ENCODE measurements around the gene PHF19.

Gene PHF19

DNA sequence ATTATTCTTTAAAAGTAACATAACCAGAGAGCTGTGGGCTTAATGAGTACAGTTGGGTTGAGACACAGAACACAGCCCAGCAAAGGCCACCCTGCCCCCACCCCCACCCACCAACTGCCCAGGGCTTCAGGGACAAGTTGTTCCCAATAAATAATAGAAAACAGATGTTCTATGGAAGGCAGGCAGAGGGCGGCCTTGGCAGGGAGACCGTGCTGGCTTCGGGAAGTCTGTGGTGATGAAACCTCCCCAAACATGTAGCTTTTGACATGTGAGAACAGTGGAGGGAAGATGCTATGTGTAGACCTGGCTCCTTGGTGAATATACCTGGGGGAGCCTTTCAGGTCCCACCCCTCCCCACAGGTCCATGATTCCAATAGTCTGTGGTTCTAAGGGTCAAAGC is 39.6 kb upstream of the PHF19 start:
- no peaks in the 10 kb centered on the region for H3K9me2 ChIP-seq (replicated peaks; ENCODE audit: insufficient read depth, low read length)
- no peak for TF ChIP-seq EZH2phosphoT487 (conservative IDR thresholded peaks at IDR 0.05; ENCODE audit: low read length)
- TF ChIP-seq, protein P1, sequence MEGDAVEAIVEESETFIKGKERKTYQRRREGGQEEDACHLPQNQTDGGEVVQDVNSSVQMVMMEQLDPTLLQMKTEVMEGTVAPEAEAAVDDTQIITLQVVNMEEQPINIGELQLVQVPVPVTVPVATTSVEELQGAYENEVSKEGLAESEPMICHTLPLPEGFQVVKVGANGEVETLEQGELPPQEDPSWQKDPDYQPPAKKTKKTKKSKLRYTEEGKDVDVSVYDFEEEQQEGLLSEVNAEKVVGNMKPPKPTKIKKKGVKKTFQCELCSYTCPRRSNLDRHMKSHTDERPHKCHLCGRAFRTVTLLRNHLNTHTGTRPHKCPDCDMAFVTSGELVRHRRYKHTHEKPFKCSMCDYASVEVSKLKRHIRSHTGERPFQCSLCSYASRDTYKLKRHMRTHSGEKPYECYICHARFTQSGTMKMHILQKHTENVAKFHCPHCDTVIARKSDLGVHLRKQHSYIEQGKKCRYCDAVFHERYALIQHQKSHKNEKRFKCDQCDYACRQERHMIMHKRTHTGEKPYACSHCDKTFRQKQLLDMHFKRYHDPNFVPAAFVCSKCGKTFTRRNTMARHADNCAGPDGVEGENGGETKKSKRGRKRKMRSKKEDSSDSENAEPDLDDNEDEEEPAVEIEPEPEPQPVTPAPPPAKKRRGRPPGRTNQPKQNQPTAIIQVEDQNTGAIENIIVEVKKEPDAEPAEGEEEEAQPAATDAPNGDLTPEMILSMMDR (IDR thresholded peaks at IDR 0.05; ENCODE audit: insufficient read depth, low read length, poor library complexity, severe bottlenecking) = no peak
- no peaks in the 10 kb centered on the region for H3K9me3 ChIP-seq (ENCODE audit: insufficient read depth, low read length)
- no peaks in the 10 kb centered on the region for H3K36me3 ChIP-seq (ENCODE audit: low read length)
- no peak overlapping the region for H3K4me2 ChIP-seq (ENCODE audit: low read depth, low read length, poor library complexity, severe bottlenecking)
- no peaks in the 10 kb centered on the region for H3K27me3 ChIP-seq (ENCODE audit: low read length)
- H3K27ac ChIP-seq (ENCODE audit: low read depth, low read length) = no peak overlapping the region
- H2AFZ ChIP-seq (ENCODE audit: low read depth, low read length, severe bottlenecking) = no peak overlapping the region
- H3K79me2 ChIP-seq (ENCODE audit: insufficient read depth, low read length) = no peaks in the 10 kb centered on the region
- no peaks in the 10 kb centered on the region for H4K20me1 ChIP-seq (ENCODE audit: low read depth, low read length)
- 0 out of 2 replicates have a peak, but pooled peaks cover 3% of the 10 kb centered on the region for H3F3A ChIP-seq (ENCODE audit: insufficient read depth)
- H3K4me3 ChIP-seq (ENCODE audit: insufficient read depth, low read length, poor library complexity, severe bottlenecking) = no peak overlapping the region
- no peak overlapping the region for H3K9ac ChIP-seq (ENCODE audit: low read length)

DNA sequence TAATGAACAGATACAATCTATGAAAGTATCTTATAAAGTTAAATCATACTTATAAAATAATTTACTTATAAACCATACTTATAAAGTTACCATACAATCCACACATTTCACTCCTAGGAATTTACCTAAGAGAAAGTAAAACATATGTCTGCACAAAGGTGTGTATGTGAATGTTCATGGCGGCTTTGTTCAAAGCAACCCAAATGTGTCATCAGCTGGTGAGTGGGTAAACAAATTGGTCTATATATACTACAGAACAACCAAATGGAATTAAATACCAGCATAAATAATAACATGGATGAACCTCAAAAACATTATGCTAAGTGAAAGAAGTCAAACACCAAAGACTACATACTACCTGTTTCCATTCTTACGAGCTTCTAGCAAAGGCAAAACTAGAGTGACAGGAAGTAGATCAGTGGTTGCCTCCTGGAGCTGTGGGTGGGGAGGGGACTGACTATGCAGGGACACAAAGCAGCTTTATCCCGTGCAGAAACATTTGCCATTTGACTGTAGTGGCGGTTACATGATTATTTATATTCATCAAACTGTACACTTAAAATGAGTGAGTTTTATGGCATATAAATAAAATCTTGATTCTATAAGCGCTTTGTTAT is 39.0 kb upstream of the PHF19 start:
- no peaks in the 10 kb centered on the region for H3K36me3 ChIP-seq (ENCODE audit: low read length)
- no peak overlapping the region for H3K4me3 ChIP-seq (ENCODE audit: insufficient read depth, low read length, poor library complexity, severe bottlenecking)
- no peak overlapping the region for H2AFZ ChIP-seq (ENCODE audit: low read depth, low read length, severe bottlenecking)
- H3K9ac ChIP-seq (ENCODE audit: low read length) = no peak overlapping the region
- H3K27ac ChIP-seq (ENCODE audit: low read depth, low read length) = no peak overlapping the region
- no peaks in the 10 kb centered on the region for H3K9me2 ChIP-seq (replicated peaks; ENCODE audit: insufficient read depth, low read length)
- H3F3A ChIP-seq (ENCODE audit: insufficient read depth) = no peaks in the 10 kb centered on the region
- TF ChIP-seq EZH2phosphoT487 (conservative IDR thresholded peaks at IDR 0.05; ENCODE audit: low read length) = no peak
- TF ChIP-seq, protein P1 (IDR thresholded peaks at IDR 0.05; ENCODE audit: insufficient read depth, low read length, poor library complexity, severe bottlenecking) = no peak
- no peak overlapping the region for H3K4me2 ChIP-seq (ENCODE audit: low read depth, low read length, poor library complexity, severe bottlenecking)
- no peaks in the 10 kb centered on the region for H4K20me1 ChIP-seq (ENCODE audit: low read depth, low read length)
- H3K9me3 ChIP-seq (ENCODE audit: insufficient read depth, low read length) = no peaks in the 10 kb centered on the region
- no peaks in the 10 kb centered on the region for H3K79me2 ChIP-seq (ENCODE audit: insufficient read depth, low read length)
- no peaks in the 10 kb centered on the region for H3K27me3 ChIP-seq (ENCODE audit: low read length)

DNA sequence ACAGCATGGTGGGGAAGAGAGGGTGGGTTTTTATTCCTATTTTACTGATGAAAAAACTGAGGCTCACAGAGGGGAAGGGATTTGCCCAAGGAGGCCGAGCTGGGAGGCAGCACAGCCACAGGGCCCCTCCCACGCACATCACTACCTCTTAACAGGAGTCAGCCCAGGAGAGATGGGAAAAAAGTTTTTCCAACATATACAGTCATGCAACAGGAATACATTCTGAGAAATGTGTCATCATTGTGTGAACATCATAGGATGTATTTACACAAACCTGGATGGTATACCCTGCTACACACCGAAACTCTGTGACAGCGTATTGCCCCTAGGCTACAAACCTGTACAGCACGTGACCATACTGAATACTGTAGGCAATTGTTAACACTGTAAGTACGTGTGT is 38.0 kb upstream of the PHF19 start:
- no peaks in the 10 kb centered on the region for H3F3A ChIP-seq (ENCODE audit: insufficient read depth)
- no peak for TF ChIP-seq EZH2phosphoT487 (conservative IDR thresholded peaks at IDR 0.05; ENCODE audit: low read length)
- TF ChIP-seq, protein P1 (IDR thresholded peaks at IDR 0.05; ENCODE audit: insufficient read depth, low read length, poor library complexity, severe bottlenecking) = no peak

More for the DNA sequence above, 38.0 kb upstream of the PHF19 start:
- Histone ChIP-seq H3K79me2 (ENCODE audit: insufficient read depth, low read length) (no peaks in the 10 kb centered on the region), H3K27me3 (ENCODE audit: low read length) (no peaks in the 10 kb centered on the region), H3K27ac (ENCODE audit: low read depth, low read length) (no peak overlapping the region), H3K9me2 (replicated peaks; ENCODE audit: insufficient read depth, low read length) (no peaks in the 10 kb centered on the region), H2AFZ (ENCODE audit: low read depth, low read length, severe bottlenecking) (no peak overlapping the region), H3K9me3 (ENCODE audit: insufficient read depth, low read length) (no peaks in the 10 kb centered on the region), H3K4me3 (ENCODE audit: insufficient read depth, low read length, poor library complexity, severe bottlenecking) (no peak overlapping the region), H4K20me1 (ENCODE audit: low read depth, low read length) (no peaks in the 10 kb centered on the region), H3K9ac (ENCODE audit: low read length) (no peak overlapping the region), H3K4me2 (ENCODE audit: low read depth, low read length, poor library complexity, severe bottlenecking) (no peak overlapping the region), H3K36me3 (ENCODE audit: low read length) (no peaks in the 10 kb centered on the region)

Measured in SU-DHL-6 (cell line).